Tibial nerve (tissue), 4 donors: Measurements from ENCODE around the gene MYADM. TPM values are rescaled to one million over a fixed set of nuclear protein-coding genes. Genes with fewer than 3 reads are reported as not detected.
"Not testable (repeated sequence)": the region's sequence is repeated elsewhere in the genome, so short reads cannot be mapped to it uniquely, and the experiment has no call there.

ENCODE experiments used
- DNase-seq, 2 donors: peaks; one replicate each; pipeline ENCODE4 v3.0.0-alpha.2; 2019; ENCODE audit warnings: low spot score in 2 of 2
- H3K27ac ChIP-seq, 4 donors: fragments of 200-600 bp; sonication (generic) in 3 of 4; one replicate each; pipeline ENCODE4 v1.5.1; 2017 to 2019; ENCODE audit warnings: mild to moderate bottlenecking in 1 of 4
- H3K27me3 ChIP-seq, 2 donors: fragments of 200-600 bp; sonication (generic) in 1 of 2; one replicate each; pipeline versions ENCODE4 v1.5.1 to v1.6.0; 2017 to 2019
- H3K36me3 ChIP-seq, 3 donors: fragments of 200-600 bp; sonication (generic); one replicate each; pipeline ENCODE4 v1.5.1; 2018 to 2019
- H3K4me1 ChIP-seq, 4 donors: fragments of 200-600 bp; sonication (generic) in 3 of 4; one replicate each; pipeline ENCODE4 v1.5.1; 2017 to 2019
- H3K4me3 ChIP-seq, 4 donors: fragments of 200-600 bp; sonication (generic) in 3 of 4; one replicate each; pipeline ENCODE4 v1.5.1; 2017 to 2019; ENCODE audit warnings: mild to moderate bottlenecking in 1 of 4, moderate library complexity in 1 of 4
- H3K9me3 ChIP-seq, 4 donors: fragments of 200-600 bp; sonication (generic) in 3 of 4; one replicate each; pipeline ENCODE4 v1.5.1; 2017 to 2019
- EP300 ChIP-seq, 2 donors: sonication (generic); formaldehyde crosslinking; IDR thresholded peaks; one replicate each; pipeline ENCODE4 v1.6.1; 2017; ENCODE audit warnings: antibody characterized with exemption in 2 of 2, mild to moderate bottlenecking in 1 of 2
- POLR2A ChIP-seq, 2 donors: fragments of 450-650 bp; IDR thresholded peaks; one replicate each; pipeline ENCODE4 v1.6.1; 2017; ENCODE audit warnings: antibody characterized with exemption in 2 of 2, mild to moderate bottlenecking in 2 of 2, moderate library complexity in 2 of 2
- WGBS, 2 donors: methylation state at CpG; one replicate each; pipeline ENCODE4 v1.1.5; 2018; 5-methylcytosine and 5-hydroxymethylcytosine counted together
- total RNA-seq, 4 donors: library from RNA; depleted of rRNA; stranded (reverse); fragments of >200 nt; gene quantifications; one replicate each; pipeline ENCODE4 v1.1.0, GENCODE V29; 2016
- TF ChIP-seq, protein P1 (sequence below), 5 experiments: fragments of 200-600 bp in 3 of 5; fragments of 450-650 bp in 2 of 5; sonication (generic) in 3 of 5; IDR thresholded peaks; one replicate each; pipeline ENCODE4 v1.5.1; 2016 to 2019; ENCODE audit warnings: antibody characterized with exemption in 5 of 5, mild to moderate bottlenecking in 3 of 5, moderate library complexity in 2 of 5

MYADM gene
- total RNA-seq, 4 donors from 2014 or later: 27.3 to 37.7 (median 31.9) TPM

- Histone ChIP-seq H3K27me3 (no peaks in the 10 kb centered on the region), H3K27ac (no peak within 1 kb of the TSS)
These were observed 43.5 kb upstream of the MYADM start, which contains the start of gene NLRP12 for GRCh38 chr19:53824134-53824611. Gene NLRP12 (minus strand): TSS chr19:53824314. CDS start chr19:53824174, 140 bp downstream.

DNA sequence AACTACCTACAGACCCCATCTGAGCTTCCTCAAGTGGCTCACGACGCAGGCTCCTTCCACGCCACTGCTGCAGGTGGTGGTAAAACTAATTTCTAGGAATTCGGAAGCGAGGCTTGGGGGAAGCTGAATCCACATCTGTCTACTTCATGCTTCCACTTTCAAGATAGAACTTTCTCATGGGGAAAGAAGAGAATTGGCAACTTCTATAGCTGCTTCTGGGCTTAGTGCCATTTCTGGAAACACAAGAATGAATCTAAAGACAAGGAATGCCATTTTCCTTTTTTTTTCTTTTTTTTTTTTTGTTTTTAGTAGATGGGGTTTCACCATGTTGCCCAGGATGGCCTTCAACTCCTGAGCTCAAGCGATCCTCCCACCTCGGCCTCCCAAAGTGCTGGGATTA lies 40.8 kb upstream of the MYADM start:
- 51 to 67% methylated on average over 7 of the region's 7 CpGs for WGBS, 2 donors
- H3K27me3 ChIP-seq: no peaks in the 10 kb centered on the region
- TF ChIP-seq POLR2A (IDR thresholded peaks at IDR 0.05): no peak
- TF ChIP-seq, protein P1, sequence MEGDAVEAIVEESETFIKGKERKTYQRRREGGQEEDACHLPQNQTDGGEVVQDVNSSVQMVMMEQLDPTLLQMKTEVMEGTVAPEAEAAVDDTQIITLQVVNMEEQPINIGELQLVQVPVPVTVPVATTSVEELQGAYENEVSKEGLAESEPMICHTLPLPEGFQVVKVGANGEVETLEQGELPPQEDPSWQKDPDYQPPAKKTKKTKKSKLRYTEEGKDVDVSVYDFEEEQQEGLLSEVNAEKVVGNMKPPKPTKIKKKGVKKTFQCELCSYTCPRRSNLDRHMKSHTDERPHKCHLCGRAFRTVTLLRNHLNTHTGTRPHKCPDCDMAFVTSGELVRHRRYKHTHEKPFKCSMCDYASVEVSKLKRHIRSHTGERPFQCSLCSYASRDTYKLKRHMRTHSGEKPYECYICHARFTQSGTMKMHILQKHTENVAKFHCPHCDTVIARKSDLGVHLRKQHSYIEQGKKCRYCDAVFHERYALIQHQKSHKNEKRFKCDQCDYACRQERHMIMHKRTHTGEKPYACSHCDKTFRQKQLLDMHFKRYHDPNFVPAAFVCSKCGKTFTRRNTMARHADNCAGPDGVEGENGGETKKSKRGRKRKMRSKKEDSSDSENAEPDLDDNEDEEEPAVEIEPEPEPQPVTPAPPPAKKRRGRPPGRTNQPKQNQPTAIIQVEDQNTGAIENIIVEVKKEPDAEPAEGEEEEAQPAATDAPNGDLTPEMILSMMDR (IDR thresholded peaks at IDR 0.05): no peak
- no peak for TF ChIP-seq EP300 (IDR thresholded peaks at IDR 0.05)
- no peaks in the 10 kb centered on the region for H3K4me1 ChIP-seq
- H3K27ac ChIP-seq: no peak overlapping the region
- no peak for DNase-seq
- H3K36me3 ChIP-seq: no peaks in the 10 kb centered on the region
- no peaks in the 10 kb centered on the region for H3K9me3 ChIP-seq
- no peak overlapping the region for H3K4me3 ChIP-seq

More at GRCh38 chr19:53824134-53824611, 43.5 kb upstream of the MYADM start, which contains the start of gene NLRP12:
- Histone ChIP-seq H3K9me3 (no peaks in the 10 kb centered on the region), H3K4me1 (no peaks in the 10 kb centered on the region), H3K36me3 (no peaks in the 10 kb centered on the region), H3K4me3 (peak within 1 kb of the TSS in 1 of 4 donors; percentile 15)
- TF ChIP-seq EP300 (IDR thresholded peaks at IDR 0.05) (peak; percentile 11 to 62), POLR2A (IDR thresholded peaks at IDR 0.05) (no peak)
- TF ChIP-seq, protein P1 (IDR thresholded peaks at IDR 0.05): no peak
- 54 to 69% methylated on average over 14 of the region's 14 CpGs for WGBS, 2 donors
- peak in 1 of 2 donors; percentile 39 for DNase-seq

- no peak overlapping the region for H3K4me3 ChIP-seq
- H3K9me3 ChIP-seq: no peaks in the 10 kb centered on the region
- DNase-seq: no peak
- TF ChIP-seq EP300 (IDR thresholded peaks at IDR 0.05): no peak
- TF ChIP-seq POLR2A (IDR thresholded peaks at IDR 0.05): no peak
- TF ChIP-seq, protein P1 (IDR thresholded peaks at IDR 0.05): no peak
- 54 to 55% methylated on average over 3 of the region's 3 CpGs for WGBS, 2 donors
- no peak overlapping the region for H3K27ac ChIP-seq
- H3K27me3 ChIP-seq: no peaks in the 10 kb centered on the region
- no peaks in the 10 kb centered on the region for H3K36me3 ChIP-seq
- H3K4me1 ChIP-seq: no peaks in the 10 kb centered on the region
These were observed 39.2 kb upstream of the MYADM start for GRCh38 chr19:53828531-53828930.

DNA sequence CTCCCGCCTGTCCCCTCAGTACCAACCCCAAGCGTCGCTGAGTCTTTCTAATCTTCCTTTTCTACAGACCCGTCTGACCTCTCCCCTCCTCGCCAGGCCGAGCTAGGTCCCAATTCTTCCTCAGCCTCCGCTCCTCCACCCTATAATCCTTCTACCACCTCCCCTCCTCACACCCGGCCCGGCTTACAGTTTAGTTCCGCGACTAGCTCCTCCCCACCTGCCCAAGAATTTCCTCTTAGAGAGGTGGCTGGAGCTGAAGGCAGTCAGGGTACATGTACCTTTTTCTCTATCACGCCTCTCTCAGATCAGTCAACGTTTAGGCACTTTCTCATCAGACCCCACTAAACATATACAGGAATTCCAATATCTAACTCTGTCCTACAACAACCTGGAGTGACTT lies 34.8 kb upstream of the MYADM start:
- not testable (repeated sequence) for H3K9me3 ChIP-seq, H3K4me1 ChIP-seq, H3K4me3 ChIP-seq, H3K36me3 ChIP-seq, H3K27me3 ChIP-seq, H3K27ac ChIP-seq, DNase-seq
- WGBS, 2 donors: 28 to 30% methylated on average over 13 of the region's 13 CpGs

- H3K27ac ChIP-seq, H3K27me3 ChIP-seq, DNase-seq, H3K9me3 ChIP-seq, H3K4me3 ChIP-seq, H3K36me3 ChIP-seq: not testable (repeated sequence)
- WGBS, 2 donors: 67 to 81% methylated on average over 4 to 5 of the region's 5 CpGs
- H3K4me1 ChIP-seq: peaks cover 0 to 11% (median 5%) of the 10 kb centered on the region in 4 donors
These were observed 29.2 kb upstream of the MYADM start for GRCh38 chr19:53838446-53838845.

GRCh38 chr19:53840241-53840640 lies 27.4 kb upstream of the MYADM start:
- not testable (repeated sequence) for DNase-seq
- WGBS, 2 donors: 93 to 94% methylated on average over 11 to 12 of the region's 12 CpGs

GRCh38 chr19:53840914-53841313 lies 26.8 kb upstream of the MYADM start:
- DNase-seq, H3K4me3 ChIP-seq, H3K36me3 ChIP-seq, H3K27me3 ChIP-seq, H3K27ac ChIP-seq, H3K9me3 ChIP-seq: not testable (repeated sequence)
- WGBS, 2 donors: 75 to 82% methylated on average over 4 of the region's 4 CpGs
- H3K4me1 ChIP-seq: peaks cover 0 to 11% (median 5%) of the 10 kb centered on the region in 4 donors

More at GRCh38 chr19:53840241-53840640, 27.4 kb upstream of the MYADM start:
- not testable (repeated sequence) for H3K9me3 ChIP-seq, H3K4me3 ChIP-seq, H3K27me3 ChIP-seq, H3K36me3 ChIP-seq, H3K27ac ChIP-seq
- H3K4me1 ChIP-seq: peaks cover 0 to 11% (median 5%) of the 10 kb centered on the region in 4 donors
